ENCODE data around the gene HS1BP3.
A peak's percentile ranks its signal among the peaks of the same experiment; 100 is the strongest.

DNA sequence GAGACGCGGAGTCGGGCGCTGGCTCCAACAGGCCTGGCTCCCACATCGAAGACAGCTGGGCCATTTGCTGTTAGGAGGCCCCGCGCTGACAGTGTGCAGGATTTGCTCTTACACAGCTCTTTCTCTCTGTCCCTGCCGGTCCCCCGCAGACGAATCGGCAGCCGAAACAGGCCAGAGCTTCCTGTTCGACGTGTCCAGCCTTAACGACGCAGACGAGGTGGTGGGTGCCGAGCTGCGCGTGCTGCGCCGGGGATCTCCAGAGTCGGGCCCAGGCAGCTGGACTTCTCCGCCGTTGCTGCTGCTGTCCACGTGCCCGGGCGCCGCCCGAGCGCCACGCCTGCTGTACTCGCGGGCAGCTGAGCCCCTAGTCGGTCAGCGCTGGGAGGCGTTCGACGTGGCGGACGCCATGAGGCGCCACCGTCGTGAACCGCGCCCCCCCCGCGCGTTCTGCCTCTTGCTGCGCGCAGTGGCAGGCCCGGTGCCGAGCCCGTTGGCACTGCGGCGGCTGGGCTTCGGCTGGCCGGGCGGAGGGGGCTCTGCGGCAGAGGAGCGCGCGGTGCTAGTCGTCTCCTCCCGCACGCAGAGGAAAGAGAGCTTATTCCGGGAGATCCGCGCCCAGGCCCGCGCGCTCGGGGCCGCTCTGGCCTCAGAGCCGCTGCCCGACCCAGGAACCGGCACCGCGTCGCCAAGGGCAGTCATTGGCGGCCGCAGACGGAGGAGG lies 19.6 kb upstream of the HS1BP3 start:
- TF ChIP-seq, protein P1, sequence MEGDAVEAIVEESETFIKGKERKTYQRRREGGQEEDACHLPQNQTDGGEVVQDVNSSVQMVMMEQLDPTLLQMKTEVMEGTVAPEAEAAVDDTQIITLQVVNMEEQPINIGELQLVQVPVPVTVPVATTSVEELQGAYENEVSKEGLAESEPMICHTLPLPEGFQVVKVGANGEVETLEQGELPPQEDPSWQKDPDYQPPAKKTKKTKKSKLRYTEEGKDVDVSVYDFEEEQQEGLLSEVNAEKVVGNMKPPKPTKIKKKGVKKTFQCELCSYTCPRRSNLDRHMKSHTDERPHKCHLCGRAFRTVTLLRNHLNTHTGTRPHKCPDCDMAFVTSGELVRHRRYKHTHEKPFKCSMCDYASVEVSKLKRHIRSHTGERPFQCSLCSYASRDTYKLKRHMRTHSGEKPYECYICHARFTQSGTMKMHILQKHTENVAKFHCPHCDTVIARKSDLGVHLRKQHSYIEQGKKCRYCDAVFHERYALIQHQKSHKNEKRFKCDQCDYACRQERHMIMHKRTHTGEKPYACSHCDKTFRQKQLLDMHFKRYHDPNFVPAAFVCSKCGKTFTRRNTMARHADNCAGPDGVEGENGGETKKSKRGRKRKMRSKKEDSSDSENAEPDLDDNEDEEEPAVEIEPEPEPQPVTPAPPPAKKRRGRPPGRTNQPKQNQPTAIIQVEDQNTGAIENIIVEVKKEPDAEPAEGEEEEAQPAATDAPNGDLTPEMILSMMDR (IDR thresholded peaks at IDR 0.05; ENCODE audit: extremely low read depth in 1 of 2, insufficient read depth in 1 of 2, low read depth in 1 of 2, low read length in 2 of 2): no peak
- TF ChIP-seq EZH2 (IDR thresholded peaks at IDR 0.05; ENCODE audit: borderline replicate concordance, low read depth, low read length, severe bottlenecking) (peak; percentile 75), POLR2A (IDR thresholded peaks at IDR 0.05; ENCODE audit: low read depth, low read length) (no peak), FOS (IDR thresholded peaks at IDR 0.05; ENCODE audit: borderline replicate concordance, insufficient read depth, low read length) (no peak), GATA2 (IDR thresholded peaks at IDR 0.05; ENCODE audit: insufficient read depth, insufficient read length, low read depth, low read length) (no peak)
